ENCODE measurements around the gene SGF29. TPM values are rescaled to one million over a fixed set of nuclear protein-coding genes. Genes with fewer than 3 reads are reported as not detected.

Gene SGF29
- 18.6 to 23.1 TPM (median 21.3 TPM) in 5 replicates for total RNA-seq (2022; extraction: Qiagen RNA extraction; ENCODE audit: low read depth)

DNA sequence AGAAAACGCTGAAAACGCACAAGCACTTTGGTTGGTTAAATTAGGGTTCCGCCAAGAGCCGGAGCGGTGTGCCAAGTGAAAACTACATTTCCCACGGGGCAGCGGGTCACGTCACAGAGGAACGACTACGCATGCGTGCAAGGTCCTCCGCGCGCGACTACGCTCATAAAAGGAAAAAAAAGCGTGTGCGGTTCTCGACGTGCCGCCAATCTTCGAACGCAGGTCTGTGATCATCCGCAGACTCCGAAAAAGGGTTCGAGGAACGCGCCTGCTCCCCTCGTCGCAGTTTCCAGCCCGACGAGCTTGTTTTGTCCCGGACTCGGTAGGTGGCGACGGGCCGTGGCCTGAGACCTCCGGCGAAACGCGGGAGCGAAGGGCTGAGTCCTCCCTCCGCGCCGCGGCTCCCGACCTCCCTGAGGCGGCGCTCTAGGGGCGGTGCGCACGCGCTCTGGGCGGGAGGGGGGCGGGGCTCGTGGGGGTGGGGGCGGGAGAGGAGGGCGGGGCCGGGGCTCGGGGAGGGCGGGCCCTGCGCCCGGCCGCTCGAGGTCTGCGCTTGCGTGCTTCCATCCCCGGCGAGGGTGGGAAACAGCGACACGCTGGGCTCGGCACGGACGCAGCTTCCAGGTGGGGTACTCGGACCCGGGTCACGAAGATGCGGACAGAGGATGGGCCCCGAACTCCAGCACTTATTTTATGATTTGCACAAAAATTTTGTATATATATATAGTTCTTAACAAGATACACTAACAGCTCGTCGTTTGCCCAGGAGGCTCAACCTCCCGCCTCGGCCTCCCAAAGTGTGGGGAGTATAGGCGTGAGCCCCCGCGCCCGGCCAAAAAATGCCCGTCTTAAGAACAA lies at the start of gene SGF29:
SGF29 (plus strand) TSS at position 145 of the 858 bp plus-strand sequence. CDS start 27,150 bp downstream, outside the sequence.

DNA sequence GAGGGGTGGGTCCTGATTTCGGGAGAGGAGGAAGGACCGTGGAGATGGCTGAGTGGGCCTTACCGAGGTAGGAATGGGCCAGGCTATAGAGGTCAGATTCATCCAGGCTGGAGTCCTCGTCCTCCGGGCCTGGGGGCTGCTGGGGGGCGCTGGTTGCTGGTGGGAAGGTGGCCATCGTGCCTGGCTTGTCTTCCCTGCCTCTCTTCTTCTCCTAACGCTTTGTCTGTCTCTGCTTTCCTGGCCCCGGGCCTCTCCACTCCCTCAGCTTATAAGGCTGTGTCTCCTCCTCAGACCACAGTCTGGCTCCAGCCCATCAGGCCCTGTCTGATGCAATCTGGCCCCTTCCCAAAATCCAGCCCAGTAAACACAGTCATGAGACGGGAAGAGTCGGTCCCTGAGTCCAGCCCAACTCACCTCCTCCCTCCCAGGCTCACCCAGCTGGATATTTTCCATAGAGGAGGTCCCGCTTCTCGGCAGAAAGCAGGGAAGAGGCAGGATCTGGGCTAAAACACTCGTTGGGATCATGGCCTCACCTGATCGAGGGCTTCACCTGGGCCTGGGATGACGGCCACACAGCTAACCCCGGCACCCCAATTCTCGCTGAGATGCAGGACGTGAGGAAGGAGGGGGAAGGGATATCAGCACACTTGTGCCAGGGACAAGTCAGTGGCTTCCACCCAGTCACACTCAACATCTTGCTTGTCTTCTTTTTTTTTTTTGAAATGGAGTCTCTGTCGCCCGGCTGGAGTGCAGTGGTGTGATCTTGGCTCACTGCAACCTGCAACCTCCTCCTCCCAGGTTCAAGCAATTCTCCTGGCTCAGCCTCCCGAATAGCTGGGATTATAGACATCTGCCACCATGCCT lies 14.8 kb upstream of the SGF29 start, which contains the start of gene NUPR1:
NUPR1 (minus strand) TSS at position 242 of the 864 bp plus-strand sequence; CDS start at position 175, 67 bp downstream.

GRCh38 chr16:28596840-28597691 lies 43.3 kb downstream of the SGF29 start, which contains the start of gene SULT1A2:
TSS of gene SULT1A2 (minus strand) at chr16:28597050. CDS start at chr16:28595930, 1,120 bp downstream.

GRCh38 chr16:28609631-28610594 lies 56.2 kb downstream of the SGF29 start, which contains the start of gene SULT1A1:
TSS of gene SULT1A1 (minus strand) at chr16:28610044. CDS start at chr16:28608855, 1,189 bp downstream.

GRCh38 chr16:28637765-28638164 lies 84.0 kb downstream of the SGF29 start, which contains the start of gene NPIPB8:
TSS of gene NPIPB8 (plus strand) at chr16:28638065. CDS start at chr16:28638361, 296 bp downstream.

Other genes starting within 250 kb of the SGF29 start
- gene NPIPB6, start 190.4 kb upstream of the SGF29 start, total RNA-seq (2022; extraction: Qiagen RNA extraction; ENCODE audit: low read depth) = 0.85 to 2.7 TPM (median 1.9 TPM) in 5 replicates
- gene EIF3CL, start 150.1 kb upstream of the SGF29 start, total RNA-seq (2022; extraction: Qiagen RNA extraction; ENCODE audit: low read depth) = 73.7 to 124 TPM (median 76.0 TPM) in 5 replicates
- 0.11 to 0.45 TPM (median 0.24 TPM) in 4 of 5 replicates, not detected in the other for gene NPIPB7, start 81.6 kb upstream of the SGF29 start, total RNA-seq (2022; extraction: Qiagen RNA extraction; ENCODE audit: low read depth)
- 20.3 to 35.8 TPM (median 33.5 TPM) in 5 replicates for gene CLN3, start 61.8 kb upstream of the SGF29 start, total RNA-seq (2022; extraction: Qiagen RNA extraction; ENCODE audit: low read depth)
- 0.05 to 0.07 TPM (median 0.06 TPM) in 5 replicates for gene APOBR, start 59.3 kb upstream of the SGF29 start, total RNA-seq (2022; extraction: Qiagen RNA extraction; ENCODE audit: low read depth)
- not detected in 5 replicates for gene IL27, start 47.1 kb upstream of the SGF29 start, total RNA-seq (2022; extraction: Qiagen RNA extraction; ENCODE audit: low read depth)
- 12.6 to 15.5 TPM (median 14.8 TPM) in 5 replicates for gene NUPR1, start 14.9 kb upstream of the SGF29 start, total RNA-seq (2022; extraction: Qiagen RNA extraction; ENCODE audit: low read depth)
- gene SULT1A2, start 43.1 kb downstream of the SGF29 start, total RNA-seq (2022; extraction: Qiagen RNA extraction; ENCODE audit: low read depth) = 0.09 to 0.22 TPM (median 0.15 TPM) in 3 of 5 replicates, not detected in the others
- gene SULT1A1, start 56.1 kb downstream of the SGF29 start, total RNA-seq (2022; extraction: Qiagen RNA extraction; ENCODE audit: low read depth) = 4.7 to 6.8 TPM (median 5.4 TPM) in 5 replicates
- 0.52 to 0.56 TPM in 2 of 5 replicates, not detected in the others for gene NPIPB8, start 84.1 kb downstream of the SGF29 start, total RNA-seq (2022; extraction: Qiagen RNA extraction; ENCODE audit: low read depth)
- 182 to 381 TPM (median 343 TPM) in 5 replicates for gene EIF3C, start 157.5 kb downstream of the SGF29 start, total RNA-seq (2022; extraction: Qiagen RNA extraction; ENCODE audit: low read depth)
- gene NPIPB9, start 197.9 kb downstream of the SGF29 start, total RNA-seq (2022; extraction: Qiagen RNA extraction; ENCODE audit: low read depth) = 0.69 to 2.3 TPM (median 1.8 TPM) in 5 replicates